Ishikawa (cell line): ENCODE measurements around the gene TEAD4.
A peak's percentile ranks its signal among the peaks of the same experiment; 100 is the strongest.

Experiments used
- CEBPB ChIP-seq: IDR thresholded peaks from 2 replicates; pipeline ENCODE4 v1.6.1; 2012
- CREB1 ChIP-seq: IDR thresholded peaks from 2 replicates; pipeline ENCODE4 v1.6.1; 2012; ENCODE audit warnings: low read depth
- EGR1 ChIP-seq: IDR thresholded peaks from 2 replicates; pipeline ENCODE4 v1.6.1; 2012
- EP300 ChIP-seq: IDR thresholded peaks from 2 replicates; pipeline ENCODE4 v1.6.1; 2012; ENCODE audit warnings: borderline replicate concordance
- FOXM1 ChIP-seq: IDR thresholded peaks from 2 replicates; pipeline ENCODE4 v1.6.1; 2012; ENCODE audit warnings: low read depth, borderline replicate concordance
- NFIC ChIP-seq: IDR thresholded peaks from 2 replicates; pipeline ENCODE4 v1.6.1; 2012
- RAD21 ChIP-seq: IDR thresholded peaks from 2 replicates; pipeline ENCODE4 v1.6.1; 2012; ENCODE audit warnings: low read depth
- TAF1 ChIP-seq: IDR thresholded peaks from 2 replicates; pipeline ENCODE4 v1.6.1; 2012; ENCODE audit warnings: low read depth, mild to moderate bottlenecking
- TCF12 ChIP-seq: IDR thresholded peaks from 2 replicates; pipeline ENCODE4 v1.6.1; 2012; ENCODE audit warnings: low read depth
- TEAD4 ChIP-seq: IDR thresholded peaks from 2 replicates; pipeline ENCODE4 v1.6.1; 2012
- USF1 ChIP-seq: IDR thresholded peaks from 2 replicates; pipeline ENCODE4 v1.6.1; 2012
- YY1 ChIP-seq: IDR thresholded peaks from 2 replicates; pipeline ENCODE4 v1.6.1; 2012; ENCODE audit warnings: low read depth
- ZBTB7A ChIP-seq: IDR thresholded peaks from 2 replicates; pipeline ENCODE4 v1.6.1; 2012; ENCODE audit warnings: low read depth
- TF ChIP-seq, protein P1 (sequence below): IDR thresholded peaks from 2 replicates; pipeline ENCODE4 v1.6.1; 2012
- TF ChIP-seq, protein P2 (sequence below): IDR thresholded peaks from 2 replicates; pipeline ENCODE4 v1.6.1; 2012; ENCODE audit warnings: low read depth, mild to moderate bottlenecking

The TEAD4 gene

GRCh38 chr12:2959192-2959504 lies at the start of gene TEAD4:
TEAD4 (plus strand) TSS chr12:2959397.
- TF ChIP-seq TEAD4 (peak; percentile 99), YY1 (0 out of 2 replicates have a peak, but pooled peaks have one; percentile 54), CREB1 (no peak)
- TF ChIP-seq, protein P1, sequence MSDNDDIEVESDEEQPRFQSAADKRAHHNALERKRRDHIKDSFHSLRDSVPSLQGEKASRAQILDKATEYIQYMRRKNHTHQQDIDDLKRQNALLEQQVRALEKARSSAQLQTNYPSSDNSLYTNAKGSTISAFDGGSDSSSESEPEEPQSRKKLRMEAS = peak; percentile 83

GRCh38 chr12:2912216-2912575 lies 47.0 kb upstream of the TEAD4 start:
- TF ChIP-seq EGR1 = no peak
- no peak for TF ChIP-seq RAD21
- TF ChIP-seq NFIC = no peak
- TF ChIP-seq CREB1 = no peak

- no peak for TF ChIP-seq EP300
- no peak for TF ChIP-seq TCF12
- TF ChIP-seq NFIC = no peak
- TF ChIP-seq TEAD4 = no peak
- TF ChIP-seq FOXM1 = no peak
- TF ChIP-seq RAD21 = no peak
- no peak for TF ChIP-seq TAF1
- TF ChIP-seq USF1 = no peak
- TF ChIP-seq EGR1 = no peak
- TF ChIP-seq CEBPB = no peak
- TF ChIP-seq, protein P2, sequence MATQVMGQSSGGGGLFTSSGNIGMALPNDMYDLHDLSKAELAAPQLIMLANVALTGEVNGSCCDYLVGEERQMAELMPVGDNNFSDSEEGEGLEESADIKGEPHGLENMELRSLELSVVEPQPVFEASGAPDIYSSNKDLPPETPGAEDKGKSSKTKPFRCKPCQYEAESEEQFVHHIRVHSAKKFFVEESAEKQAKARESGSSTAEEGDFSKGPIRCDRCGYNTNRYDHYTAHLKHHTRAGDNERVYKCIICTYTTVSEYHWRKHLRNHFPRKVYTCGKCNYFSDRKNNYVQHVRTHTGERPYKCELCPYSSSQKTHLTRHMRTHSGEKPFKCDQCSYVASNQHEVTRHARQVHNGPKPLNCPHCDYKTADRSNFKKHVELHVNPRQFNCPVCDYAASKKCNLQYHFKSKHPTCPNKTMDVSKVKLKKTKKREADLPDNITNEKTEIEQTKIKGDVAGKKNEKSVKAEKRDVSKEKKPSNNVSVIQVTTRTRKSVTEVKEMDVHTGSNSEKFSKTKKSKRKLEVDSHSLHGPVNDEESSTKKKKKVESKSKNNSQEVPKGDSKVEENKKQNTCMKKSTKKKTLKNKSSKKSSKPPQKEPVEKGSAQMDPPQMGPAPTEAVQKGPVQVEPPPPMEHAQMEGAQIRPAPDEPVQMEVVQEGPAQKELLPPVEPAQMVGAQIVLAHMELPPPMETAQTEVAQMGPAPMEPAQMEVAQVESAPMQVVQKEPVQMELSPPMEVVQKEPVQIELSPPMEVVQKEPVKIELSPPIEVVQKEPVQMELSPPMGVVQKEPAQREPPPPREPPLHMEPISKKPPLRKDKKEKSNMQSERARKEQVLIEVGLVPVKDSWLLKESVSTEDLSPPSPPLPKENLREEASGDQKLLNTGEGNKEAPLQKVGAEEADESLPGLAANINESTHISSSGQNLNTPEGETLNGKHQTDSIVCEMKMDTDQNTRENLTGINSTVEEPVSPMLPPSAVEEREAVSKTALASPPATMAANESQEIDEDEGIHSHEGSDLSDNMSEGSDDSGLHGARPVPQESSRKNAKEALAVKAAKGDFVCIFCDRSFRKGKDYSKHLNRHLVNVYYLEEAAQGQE = no peak
- no peak for TF ChIP-seq YY1
- TF ChIP-seq, protein P1 = no peak
- no peak for TF ChIP-seq CREB1
- TF ChIP-seq ZBTB7A = no peak
Measured at GRCh38 chr12:2919249-2919648, 39.9 kb upstream of the TEAD4 start.

GRCh38 chr12:2922329-2922728 lies 36.9 kb upstream of the TEAD4 start:
- no peak for TF ChIP-seq TCF12
- no peak for TF ChIP-seq USF1
- TF ChIP-seq, protein P1 = no peak
- TF ChIP-seq ZBTB7A = no peak

- TF ChIP-seq CREB1 (no peak), TCF12 (no peak), ZBTB7A (no peak), EP300 (no peak), FOXM1 (no peak), TAF1 (no peak), USF1 (no peak), YY1 (no peak), RAD21 (no peak), EGR1 (no peak), NFIC (no peak), CEBPB (no peak), TEAD4 (no peak)
- TF ChIP-seq, protein P1 = no peak
- TF ChIP-seq, protein P2 = no peak
Measured at GRCh38 chr12:2923057-2923456, 36.1 kb upstream of the TEAD4 start.

GRCh38 chr12:2924019-2924418 lies 35.2 kb upstream of the TEAD4 start:
- TF ChIP-seq FOXM1 = no peak
- no peak for TF ChIP-seq USF1
- TF ChIP-seq, protein P1 = no peak
- TF ChIP-seq ZBTB7A = no peak
- TF ChIP-seq TEAD4 = no peak
- TF ChIP-seq YY1 = no peak
- TF ChIP-seq EP300 = no peak
- TF ChIP-seq, protein P2 = no peak
- TF ChIP-seq RAD21 = no peak
- TF ChIP-seq TCF12 = no peak
- TF ChIP-seq TAF1 = no peak
- TF ChIP-seq NFIC = no peak
- no peak for TF ChIP-seq CREB1
- no peak for TF ChIP-seq CEBPB
- TF ChIP-seq EGR1 = no peak
